ENCODE measurements around the gene PTPN14. TPM values are rescaled to one million over a fixed set of nuclear protein-coding genes. Genes with fewer than 3 reads are reported as not detected.

PTPN14 gene
- total and polyA plus RNA-seq, 4 donors = 7.3 to 50.5 (median 28.2) TPM

- no peak for DNase-seq
- Histone ChIP-seq H3K4me3 (ENCODE audit: low read length in 2 of 2) (no peak overlapping the region), H3K27me3 (ENCODE audit: control insufficient read depth in 1 of 2, insufficient read depth in 2 of 2, low read length in 1 of 2) (no peaks in the 10 kb centered on the region), H3K36me3 (ENCODE audit: control insufficient read depth in 1 of 2, insufficient read depth in 2 of 2, low read length in 1 of 2) (no peaks in the 10 kb centered on the region), H3K9me3 (ENCODE audit: control insufficient read depth, low read length) (no peaks in the 10 kb centered on the region), H3K4me1 (ENCODE audit: control insufficient read depth in 1 of 2, insufficient read depth in 2 of 2, low read length in 2 of 2) (peaks cover 3 to 11% of the 10 kb centered on the region in 2 donors), H3K27ac (ENCODE audit: low read depth in 1 of 2, low read length in 2 of 2) (no peak overlapping the region)
- intact Hi-C loops (cut with DNase I) = no loop called here
- ATAC-seq (ENCODE audit: low FRiP score) = no peak
Measured at GRCh38 chr1:214571281-214571680, 19.9 kb upstream of the PTPN14 start.

- 16 to 18% methylated on average over 2 of the region's 2 CpGs for WGBS, 2 donors
- intact Hi-C loops (cut with DNase I) = no loop called here
- H3K4me1 ChIP-seq (ENCODE audit: control insufficient read depth in 1 of 2, insufficient read depth in 2 of 2, low read length in 2 of 2) = peaks cover 3 to 11% of the 10 kb centered on the region in 2 donors
- DNase-seq (no peak), ATAC-seq (ENCODE audit: low FRiP score) (no peak)
- H3K9me3 ChIP-seq (ENCODE audit: control insufficient read depth, low read length) = no peaks in the 10 kb centered on the region
- H3K4me3 ChIP-seq (ENCODE audit: low read length in 2 of 2) = no peak overlapping the region
- H3K36me3 ChIP-seq (ENCODE audit: control insufficient read depth in 1 of 2, insufficient read depth in 2 of 2, low read length in 1 of 2) = no peaks in the 10 kb centered on the region
- no peaks in the 10 kb centered on the region for H3K27me3 ChIP-seq (ENCODE audit: control insufficient read depth in 1 of 2, insufficient read depth in 2 of 2, low read length in 1 of 2)
- H3K27ac ChIP-seq (ENCODE audit: low read depth in 1 of 2, low read length in 2 of 2) = no peak overlapping the region
Measured at GRCh38 chr1:214570442-214570841, 19.0 kb upstream of the PTPN14 start.

DNA sequence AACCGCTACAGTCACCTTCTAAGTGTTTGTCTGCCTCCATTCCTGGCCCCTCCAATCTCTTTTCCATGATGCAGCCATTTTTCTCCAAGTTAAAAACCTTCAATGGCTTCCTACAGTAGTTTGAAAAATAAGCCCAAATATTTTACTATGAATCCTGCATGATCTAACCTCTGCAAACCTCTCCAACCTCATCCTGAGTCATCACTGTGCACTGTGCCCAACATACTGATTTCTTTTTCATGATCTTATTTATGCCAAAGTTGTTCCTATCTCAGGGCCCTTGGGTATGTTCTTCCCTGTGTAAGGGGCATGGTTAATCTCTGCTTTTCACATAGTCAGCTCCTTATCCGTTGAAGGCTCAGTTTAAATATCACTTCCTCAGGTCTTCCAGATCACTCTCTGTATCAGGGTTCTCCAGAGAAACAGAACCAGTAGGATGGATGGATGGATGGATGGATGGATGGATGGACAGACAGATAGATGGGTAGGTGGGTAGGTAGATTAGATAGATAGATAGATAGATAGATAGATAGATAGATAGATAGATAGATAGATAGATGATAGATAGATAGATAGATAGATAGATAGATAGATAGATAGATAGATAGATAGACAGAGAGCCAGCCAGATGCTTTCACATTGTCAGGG lies 18.1 kb upstream of the PTPN14 start:
- ATAC-seq (ENCODE audit: low FRiP score) (no peak), DNase-seq (no peak)
- H3K4me1 ChIP-seq (ENCODE audit: control insufficient read depth in 1 of 2, insufficient read depth in 2 of 2, low read length in 2 of 2) = peaks cover 3 to 11% of the 10 kb centered on the region in 2 donors
- no peaks in the 10 kb centered on the region for H3K9me3 ChIP-seq (ENCODE audit: control insufficient read depth, low read length)
- H3K36me3 ChIP-seq (ENCODE audit: control insufficient read depth in 1 of 2, insufficient read depth in 2 of 2, low read length in 1 of 2) = no peaks in the 10 kb centered on the region
- intact Hi-C loops (cut with DNase I) = no loop called here
- no peak overlapping the region for H3K27ac ChIP-seq (ENCODE audit: low read depth in 1 of 2, low read length in 2 of 2)
- WGBS, 2 donors = 63 to 74% methylated on average over 2 of the region's 2 CpGs
- H3K27me3 ChIP-seq (ENCODE audit: control insufficient read depth in 1 of 2, insufficient read depth in 2 of 2, low read length in 1 of 2) = no peaks in the 10 kb centered on the region
- no peak overlapping the region for H3K4me3 ChIP-seq (ENCODE audit: low read length in 2 of 2)

DNA sequence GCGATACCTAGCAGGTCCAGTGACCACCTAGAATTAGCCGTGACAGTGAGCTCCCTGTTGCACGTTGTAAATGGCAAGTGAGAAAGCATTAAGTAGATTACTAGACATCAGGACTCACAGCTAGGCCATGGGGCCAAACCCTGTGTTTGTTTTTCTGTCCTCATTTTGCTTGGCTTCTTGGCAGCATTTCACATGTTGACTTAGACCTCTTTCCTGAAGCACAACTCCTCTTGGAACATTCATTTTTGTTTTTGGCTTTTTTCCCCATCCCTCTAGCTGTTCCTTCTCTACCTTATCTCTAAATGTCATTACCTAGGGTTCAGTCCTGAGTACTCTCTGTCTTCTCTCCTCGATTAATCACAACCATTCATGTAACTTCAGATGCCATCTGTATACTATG lies 16.9 kb upstream of the PTPN14 start:
- no peaks in the 10 kb centered on the region for H3K27me3 ChIP-seq (ENCODE audit: control insufficient read depth in 1 of 2, insufficient read depth in 2 of 2, low read length in 1 of 2)
- no peaks in the 10 kb centered on the region for H3K36me3 ChIP-seq (ENCODE audit: control insufficient read depth in 1 of 2, insufficient read depth in 2 of 2, low read length in 1 of 2)
- peaks cover 3 to 11% of the 10 kb centered on the region in 2 donors for H3K4me1 ChIP-seq (ENCODE audit: control insufficient read depth in 1 of 2, insufficient read depth in 2 of 2, low read length in 2 of 2)
- H3K4me3 ChIP-seq (ENCODE audit: low read length in 2 of 2) = no peak overlapping the region
- DNase-seq = no peak
- peak overlapping the region in 1 of 2 donors; percentile 51 for H3K27ac ChIP-seq (ENCODE audit: low read depth in 1 of 2, low read length in 2 of 2)
- peak; percentile 33 for ATAC-seq (ENCODE audit: low FRiP score)
- intact Hi-C loops (cut with DNase I) = no loop called here
- no peaks in the 10 kb centered on the region for H3K9me3 ChIP-seq (ENCODE audit: control insufficient read depth, low read length)
- WGBS, 2 donors = 27 to 32% methylated on average over 4 of the region's 4 CpGs

DNA sequence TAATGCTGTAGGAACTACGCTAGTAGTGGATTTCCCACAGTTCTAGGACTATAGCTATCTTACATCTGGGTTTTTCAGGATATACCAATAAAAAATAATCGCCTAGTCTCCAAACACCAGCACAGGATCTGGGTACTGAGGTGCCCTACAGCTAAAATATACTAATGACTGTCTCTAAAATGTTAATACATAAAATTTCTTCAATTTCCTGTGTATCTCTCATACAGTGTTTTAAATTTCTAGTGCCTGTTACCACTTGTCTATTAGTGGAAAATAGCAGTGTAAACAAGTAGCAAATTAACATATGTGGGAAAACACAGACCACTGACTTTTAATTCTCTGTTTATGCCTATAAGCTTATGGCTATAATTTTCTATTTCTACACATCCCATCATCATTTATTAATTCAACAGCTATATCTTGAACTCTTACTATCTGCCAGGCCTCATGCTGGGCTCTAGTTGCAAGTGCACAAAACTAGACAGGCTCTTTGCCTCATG lies 16.1 kb upstream of the PTPN14 start:
- Histone ChIP-seq H3K36me3 (ENCODE audit: control insufficient read depth in 1 of 2, insufficient read depth in 2 of 2, low read length in 1 of 2) (no peaks in the 10 kb centered on the region), H3K4me1 (ENCODE audit: control insufficient read depth in 1 of 2, insufficient read depth in 2 of 2, low read length in 2 of 2) (peaks cover 3 to 11% of the 10 kb centered on the region in 2 donors), H3K27me3 (ENCODE audit: control insufficient read depth in 1 of 2, insufficient read depth in 2 of 2, low read length in 1 of 2) (no peaks in the 10 kb centered on the region), H3K9me3 (ENCODE audit: control insufficient read depth, low read length) (no peaks in the 10 kb centered on the region), H3K27ac (ENCODE audit: low read depth in 1 of 2, low read length in 2 of 2) (no peak overlapping the region), H3K4me3 (ENCODE audit: low read length in 2 of 2) (no peak overlapping the region)
- 82 to 92% methylated on average over 2 of the region's 2 CpGs for WGBS, 2 donors
- intact Hi-C loops (cut with DNase I) = no loop called here
- no peak for DNase-seq
- no peak for ATAC-seq (ENCODE audit: low FRiP score)

GRCh38 chr1:214566158-214567104 lies 15.0 kb upstream of the PTPN14 start:
- H3K4me3 ChIP-seq (ENCODE audit: low read length in 2 of 2) = no peak overlapping the region
- H3K4me1 ChIP-seq (ENCODE audit: control insufficient read depth in 1 of 2, insufficient read depth in 2 of 2, low read length in 2 of 2) = peaks cover 3 to 11% of the 10 kb centered on the region in 2 donors
- H3K9me3 ChIP-seq (ENCODE audit: control insufficient read depth, low read length) = no peaks in the 10 kb centered on the region
- no peak overlapping the region for H3K27ac ChIP-seq (ENCODE audit: low read depth in 1 of 2, low read length in 2 of 2)
- 61 to 65% methylated on average over 3 of the region's 3 CpGs for WGBS, 2 donors
- H3K27me3 ChIP-seq (ENCODE audit: control insufficient read depth in 1 of 2, insufficient read depth in 2 of 2, low read length in 1 of 2) = no peaks in the 10 kb centered on the region
- intact Hi-C loops (cut with DNase I) = no loop called here
- H3K36me3 ChIP-seq (ENCODE audit: control insufficient read depth in 1 of 2, insufficient read depth in 2 of 2, low read length in 1 of 2) = no peaks in the 10 kb centered on the region
- DNase-seq (no peak), ATAC-seq (ENCODE audit: low FRiP score) (no peak)

- intact Hi-C loops (cut with DNase I) = no loop called here
- H3K4me3 ChIP-seq (ENCODE audit: low read length in 2 of 2) = no peak overlapping the region
Measured at GRCh38 chr1:214565310-214565709, 13.9 kb upstream of the PTPN14 start.

GRCh38 chr1:214563881-214564280 lies 12.5 kb upstream of the PTPN14 start:
- Histone ChIP-seq H3K4me3 (ENCODE audit: low read length in 2 of 2) (no peak overlapping the region), H3K9me3 (ENCODE audit: control insufficient read depth, low read length) (no peaks in the 10 kb centered on the region), H3K27me3 (ENCODE audit: control insufficient read depth in 1 of 2, insufficient read depth in 2 of 2, low read length in 1 of 2) (no peaks in the 10 kb centered on the region), H3K4me1 (ENCODE audit: control insufficient read depth in 1 of 2, insufficient read depth in 2 of 2, low read length in 2 of 2) (peaks cover 3 to 8% of the 10 kb centered on the region in 2 donors), H3K27ac (ENCODE audit: low read depth in 1 of 2, low read length in 2 of 2) (no peak overlapping the region), H3K36me3 (ENCODE audit: control insufficient read depth in 1 of 2, insufficient read depth in 2 of 2, low read length in 1 of 2) (no peaks in the 10 kb centered on the region)
- intact Hi-C loops (cut with DNase I) = no loop called here
- no peak for DNase-seq
- ATAC-seq (ENCODE audit: low FRiP score) = no peak

More at GRCh38 chr1:214565310-214565709, 13.9 kb upstream of the PTPN14 start:
- no peaks in the 10 kb centered on the region for H3K9me3 ChIP-seq (ENCODE audit: control insufficient read depth, low read length)
- peaks cover 3 to 11% of the 10 kb centered on the region in 2 donors for H3K4me1 ChIP-seq (ENCODE audit: control insufficient read depth in 1 of 2, insufficient read depth in 2 of 2, low read length in 2 of 2)
- H3K36me3 ChIP-seq (ENCODE audit: control insufficient read depth in 1 of 2, insufficient read depth in 2 of 2, low read length in 1 of 2) = no peaks in the 10 kb centered on the region
- ATAC-seq (ENCODE audit: low FRiP score) (no peak), DNase-seq (no peak)
- H3K27me3 ChIP-seq (ENCODE audit: control insufficient read depth in 1 of 2, insufficient read depth in 2 of 2, low read length in 1 of 2) = no peaks in the 10 kb centered on the region
- no peak overlapping the region for H3K27ac ChIP-seq (ENCODE audit: low read depth in 1 of 2, low read length in 2 of 2)
- 86 to 92% methylated on average over 1 of the region's 1 CpG for WGBS, 2 donors

Data from aorta (tissue), 5 donors.